ENCODE measurements around the gene C19orf73. TPM values are rescaled to one million over a fixed set of nuclear protein-coding genes. Genes with fewer than 3 reads are reported as not detected.

Gene C19orf73
- total and polyA plus RNA-seq, 9 of the 15 experiments (the other 6 are each of a cell fraction or from before 2014, with no cell fraction given): 0.08 to 7.4 (median 1.4) TPM

DNA sequence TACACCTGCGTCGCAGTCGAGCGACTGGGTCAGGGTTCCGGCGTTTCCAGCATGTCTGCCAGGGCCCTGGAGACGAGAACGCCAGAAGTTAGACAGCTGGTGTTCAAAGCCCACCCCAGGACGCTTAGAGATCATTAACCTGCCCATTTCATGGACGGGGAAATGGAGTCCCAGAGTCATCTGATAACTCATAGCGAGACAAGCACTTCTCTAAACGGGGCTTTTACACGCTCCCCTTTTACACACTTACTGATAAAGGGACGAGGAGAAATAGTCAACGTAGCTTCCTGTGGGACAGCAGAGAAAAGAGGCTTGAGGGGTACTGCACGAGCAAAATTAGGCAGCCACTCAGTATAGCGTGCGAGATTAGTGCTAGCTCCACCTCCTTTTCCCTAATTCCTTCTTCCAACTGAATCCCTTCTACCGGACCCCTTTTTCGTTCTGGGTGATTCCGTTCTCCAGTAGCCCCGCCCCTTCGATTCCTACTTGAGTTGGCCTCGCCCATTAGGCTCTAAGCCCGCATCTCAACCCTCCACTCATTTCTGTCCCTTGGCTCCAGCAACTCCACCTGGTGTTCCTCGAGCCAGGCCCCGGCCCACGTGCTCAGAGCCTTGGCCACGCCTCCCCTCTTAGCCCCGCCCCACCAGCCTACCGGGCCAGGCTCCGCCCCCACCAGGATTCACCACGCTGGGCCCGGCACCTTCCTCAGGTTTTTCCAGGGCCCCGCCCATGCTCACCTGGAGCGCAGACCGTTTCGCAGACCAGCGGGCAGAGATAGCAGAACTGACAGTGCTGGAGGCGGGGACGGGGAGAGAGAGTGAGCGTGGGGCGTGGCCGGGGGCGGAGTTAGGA is 32.5 kb upstream of the C19orf73 start (continued):
- no peak for TF ChIP-seq ZNF512 (tag; IDR thresholded peaks at IDR 0.05)
- TF ChIP-seq FOXK2 (conservative IDR thresholded peaks at IDR 0.05 in 1 of 2, IDR thresholded peaks at IDR 0.05 in 1 of 2; ENCODE audit: low read depth in 2 of 2): peak; percentile 68 to 80; a peak in 3 of 4 replicates
- TF ChIP-seq POLR2B (IDR thresholded peaks at IDR 0.05; ENCODE audit: low read depth, partially characterized antibody): peak; percentile 25
- TF ChIP-seq ZNF318 (IDR thresholded peaks at IDR 0.05; ENCODE audit: borderline replicate concordance in 1 of 2, low read depth in 1 of 2): no peak
- TF ChIP-seq ZNF764 (CRISPR knock-in tag; IDR thresholded peaks at IDR 0.05; ENCODE audit: low read depth): no peak
- TF ChIP-seq RAD21 (CRISPR knock-in tag; conservative IDR thresholded peaks at IDR 0.05 in 1 of 2, IDR thresholded peaks at IDR 0.05 in 1 of 2): no peak; a peak in 1 of 4 replicates

All from K562 (cell line).